Measurements from ENCODE around the gene MSI2.

GRCh38 chr17:57576744-57577143, 320.4 kb downstream of the MSI2 start:
- TF ChIP-seq POLR2A (IDR thresholded peaks at IDR 0.05) (no peak), CTCF (IDR thresholded peaks at IDR 0.05) (no peak)
